Stomach (tissue), 9 donors: Measurements from ENCODE around the gene CDH18. TPM values are rescaled to one million over a fixed set of nuclear protein-coding genes. Genes with fewer than 3 reads are reported as not detected.

Source experiments
- DNase-seq, 2 donors: peaks; one replicate each; pipeline versions ENCODE4 v3.0.0 to v3.0.0-alpha.2; 2013 to 2019
- H3K27ac ChIP-seq, 5 donors: fragments of 200-600 bp in 4 of 5; sonication (generic) in 4 of 5; one replicate each; pipeline ENCODE4 v1.5.1; 2013 to 2019; ENCODE audit warnings: mild to moderate bottlenecking in 1 of 5, moderate library complexity in 1 of 5
- H3K27me3 ChIP-seq, 3 donors: fragments of 200-600 bp; sonication (generic); one replicate each; pipeline ENCODE4 v1.5.1; 2017 to 2019; ENCODE audit warnings: mixed run types in 1 of 3
- H3K36me3 ChIP-seq, 4 donors: fragments of 200-600 bp; sonication (generic); 1 replicate in 3 of 4; 2 replicates in 1 of 4; pipeline ENCODE4 v1.5.1; 2016 to 2019
- H3K4me1 ChIP-seq, 4 donors: fragments of 200-600 bp; sonication (generic); one replicate each; pipeline ENCODE4 v1.5.1; 2016 to 2019
- H3K4me3 ChIP-seq, 4 donors: fragments of 200-600 bp; sonication (generic) in 3 of 4; one replicate each; pipeline ENCODE4 v1.5.1; 2016 to 2019; ENCODE audit warnings: mild to moderate bottlenecking in 1 of 4
- H3K9me3 ChIP-seq, 4 donors: fragments of 200-600 bp; sonication (generic); one replicate each; pipeline ENCODE4 v1.5.1; 2016 to 2019
- CTCF ChIP-seq, 7 experiments: fragments of 450-650 bp in 4 of 7; fragments of 200-600 bp in 3 of 7; sonication (generic) in 3 of 7; IDR thresholded peaks; one replicate each; pipeline ENCODE4 v1.5.1; 2016 to 2019; ENCODE audit warnings: antibody characterized with exemption in 7 of 7, control low read depth in 2 of 7, mild to moderate bottlenecking in 1 of 7
- EP300 ChIP-seq: sonication (generic); formaldehyde crosslinking; IDR thresholded peaks from one replicate; pipeline ENCODE4 v1.6.1; 2017; ENCODE audit warnings: antibody characterized with exemption
- POLR2A ChIP-seq, 4 donors: fragments of 450-650 bp; IDR thresholded peaks; one replicate each; pipeline ENCODE4 v1.6.1; 2016; ENCODE audit warnings: antibody characterized with exemption in 4 of 4, control low read depth in 2 of 4, mild to moderate bottlenecking in 1 of 4, moderate library complexity in 1 of 4
- POLR2AphosphoS5 ChIP-seq, 3 donors: sonication (generic); formaldehyde crosslinking; IDR thresholded peaks; one replicate each; pipeline ENCODE4 v1.6.1; 2016; ENCODE audit warnings: antibody characterized with exemption in 3 of 3
- WGBS, 5 donors: extraction: QIAGEN DNeasy Blood & Tissue Kit in 3 of 5; methylation state at CpG; one replicate each; pipeline versions ENCODE4 v1.1.5 to v1.1.7; 2013 to 2018; 5-methylcytosine and 5-hydroxymethylcytosine counted together
- intact Hi-C: fragments of 100-400 bp; cut with DNase I; formaldehyde crosslinking; loops from one replicate; pipeline ENCODE4 v1.15.1; 2023; ENCODE audit warnings: low total_unique reads
- polyA plus RNA-seq, 3 donors: library from polyadenylated mRNA; stranded (reverse); fragments of 200-250 nt; gene quantifications; one replicate each; pipeline ENCODE4 v1.2.3, GENCODE V29; 2013
- total RNA-seq, 5 donors: library from RNA; depleted of rRNA; stranded (reverse); fragments of >200 nt; gene quantifications; one replicate each; pipeline versions ENCODE4 v1.1.0 to v1.2.3, GENCODE V29; 2014 to 2016
- donor health status: healthy with polysubstance abuse.
- donor health status: Bipolar disorder and iron deficiency.
- donor health status: healthy.

The CDH18 gene
- total and polyA plus RNA-seq, 8 donors: 0.05 to 0.92 TPM; not detected in 6

- no peak overlapping the region for H3K27ac ChIP-seq
- peaks cover 0 to 15% (median 3%) of the 10 kb centered on the region in 4 donors for H3K9me3 ChIP-seq
- no peaks in the 10 kb centered on the region for H3K4me1 ChIP-seq
- H3K27me3 ChIP-seq: no peaks in the 10 kb centered on the region
- TF ChIP-seq POLR2AphosphoS5 (IDR thresholded peaks at IDR 0.05) (no peak), CTCF (IDR thresholded peaks at IDR 0.05) (no peak), EP300 (no peak), POLR2A (IDR thresholded peaks at IDR 0.05) (no peak)
- H3K4me3 ChIP-seq: no peak overlapping the region
- intact Hi-C loops: no loop called here
- 86 to 95% (median 90%) methylated on average over 1 of the region's 1 CpG for WGBS, 5 donors
- no peak for DNase-seq
- H3K36me3 ChIP-seq: no peaks in the 10 kb centered on the region
These were observed 297.0 kb downstream of the CDH18 start for GRCh38 chr5:19690978-19691377.

GRCh38 chr5:19685473-19685872 is 302.5 kb downstream of the CDH18 start:
- 87 to 93% (median 92%) methylated on average over 3 of the region's 3 CpGs for WGBS, 5 donors

GRCh38 chr5:19676895-19677294 is 311.1 kb downstream of the CDH18 start:
- Histone ChIP-seq H3K27me3 (no peaks in the 10 kb centered on the region), H3K27ac (no peak overlapping the region), H3K4me3 (no peak overlapping the region), H3K9me3 (no peaks in the 10 kb centered on the region), H3K36me3 (no peaks in the 10 kb centered on the region), H3K4me1 (no peaks in the 10 kb centered on the region)
- intact Hi-C loops: no loop called here
- no peak for DNase-seq
- TF ChIP-seq POLR2A (IDR thresholded peaks at IDR 0.05) (no peak), EP300 (no peak), POLR2AphosphoS5 (IDR thresholded peaks at IDR 0.05) (no peak), CTCF (IDR thresholded peaks at IDR 0.05) (no peak)
- WGBS, 5 donors: 52 to 91% (median 54%) methylated on average over 3 of the region's 3 CpGs

More at GRCh38 chr5:19685473-19685872, 302.5 kb downstream of the CDH18 start:
- Histone ChIP-seq H3K27me3 (no peaks in the 10 kb centered on the region), H3K36me3 (no peaks in the 10 kb centered on the region), H3K27ac (no peak overlapping the region), H3K4me3 (no peak overlapping the region), H3K4me1 (no peaks in the 10 kb centered on the region), H3K9me3 (peaks cover 0 to 15% (median 3%) of the 10 kb centered on the region in 4 donors)
- DNase-seq: no peak
- TF ChIP-seq POLR2AphosphoS5 (IDR thresholded peaks at IDR 0.05) (no peak), POLR2A (IDR thresholded peaks at IDR 0.05) (no peak), CTCF (IDR thresholded peaks at IDR 0.05) (no peak), EP300 (no peak)
- intact Hi-C loops: no loop called here

- no peak overlapping the region for H3K27ac ChIP-seq
- no peak for DNase-seq
- intact Hi-C loops: no loop called here
- H3K4me1 ChIP-seq: no peaks in the 10 kb centered on the region
- WGBS, 5 donors: 76 to 86% (median 84%) methylated on average over 1 of the region's 1 CpG
- no peak for TF ChIP-seq CTCF (IDR thresholded peaks at IDR 0.05)
- no peak for TF ChIP-seq POLR2A (IDR thresholded peaks at IDR 0.05)
- no peak for TF ChIP-seq EP300
- TF ChIP-seq POLR2AphosphoS5 (IDR thresholded peaks at IDR 0.05): no peak
- H3K27me3 ChIP-seq: no peaks in the 10 kb centered on the region
- no peak overlapping the region for H3K4me3 ChIP-seq
- H3K9me3 ChIP-seq: no peaks in the 10 kb centered on the region
- no peaks in the 10 kb centered on the region for H3K36me3 ChIP-seq
These were observed 327.3 kb downstream of the CDH18 start for GRCh38 chr5:19660679-19661078.
